Heart left ventricle (tissue), 13 donors: Measurements from ENCODE around the gene MED25.

Experiments
- CTCF ChIP-seq, 12 donors: fragments of 200-600 bp; sonication (generic) in 4 of 12; IDR thresholded peaks; one replicate each; pipeline versions ENCODE4 v1.5.0 to v1.8.0; 2018 to 2022; ENCODE audit warnings: antibody characterized with exemption in 12 of 12, mild to moderate bottlenecking in 5 of 12
- POLR2A ChIP-seq, 2 donors: fragments of 450-650 bp; IDR thresholded peaks; one replicate each; pipeline ENCODE4 v1.6.1; 2017; ENCODE audit warnings: antibody characterized with exemption in 2 of 2, mild to moderate bottlenecking in 2 of 2, moderate library complexity in 2 of 2
- donor health status: ischemic (EF 13 %, LVEDD 7.1; RV severe dilation, severe dysfunction).
- donor health status: DM: no; HTN: yes; CAD: no.
- donor health status: DM: no; HTN: no; CAD: no.
- donor health status: ischemic (EF 25% LVEDD 6.9; RV normal size, moderate dysfunction).
- donor health status: ischemic (EF 25% LVEDD 5.7; RV mildly dilated, moderate dysfunction).
- donor health status: ischemic (EF 35%, LVEDD 5.7; RV mildly dilated, moderate dysfunction).
- donor health status: nonischemic (EF 11% LVEDD 7.7; RV severe dilation, severe dysfunction).
- donor health status: DM: yes; HTN: yes; CAD: no.
- donor health status: PGD.
- donor health status: ischemic (EF 29% LVEDD 5.4; RV normal size, mild dysfunction).
- donor health status: nonischemic (EF 23%, LVEDD 6.1; RV moderate dilation, normal function).

- no peak for TF ChIP-seq CTCF (IDR thresholded peaks at IDR 0.05)
- no peak for TF ChIP-seq POLR2A (IDR thresholded peaks at IDR 0.05)
Observed at GRCh38 chr19:49852631-49853126, 34.6 kb downstream of the MED25 start.
